Activated naive CD4-positive, alpha-beta T cell treated with anti-CD3 and anti-CD28 coated beads, Interleukin-2, amount 50 U/mL, for 72 hours (primary cell): ENCODE data around the gene LIPK. TPM values are rescaled to one million over a fixed set of nuclear protein-coding genes. Genes with fewer than 3 reads are reported as not detected.
"Not testable (repeated sequence)": the region's sequence is repeated elsewhere in the genome, so short reads cannot be mapped to it uniquely, and the experiment has no call there.

Source experiments
- ATAC-seq, 2 donors: fragments of 150-1000 bp; cut with Tn5 transposase; 2 replicates each; pipeline ENCODE4 v1.10.0; 2021; ENCODE audit warnings: mild to moderate bottlenecking in 2 of 2, moderate library complexity in 2 of 2
- DNase-seq, 2 donors: peaks; one replicate each; pipeline ENCODE4 v3.0.0; 2021 to 2022; ENCODE audit warnings: low spot score in 2 of 2
- H3K27ac Mint-ChIP-seq, 2 donors: one replicate each; pipeline ENCODE4 v1.8.0; 2022; ENCODE audit warnings: mild to moderate bottlenecking in 2 of 2, mixed read lengths in 2 of 2
- H3K36me3 Mint-ChIP-seq, 2 donors: one replicate each; pipeline ENCODE4 v1.8.0; 2022; ENCODE audit warnings: mixed read lengths in 2 of 2
- H3K9me3 Mint-ChIP-seq, 2 donors: one replicate each; pipeline ENCODE4 v1.8.0; 2022; ENCODE audit warnings: mixed read lengths in 2 of 2
- total RNA-seq, 2 donors: library from RNA; stranded (reverse); gene quantifications; one replicate each; pipeline ENCODE4 v1.2.3, GENCODE V29; 2022

The LIPK gene, protein sequence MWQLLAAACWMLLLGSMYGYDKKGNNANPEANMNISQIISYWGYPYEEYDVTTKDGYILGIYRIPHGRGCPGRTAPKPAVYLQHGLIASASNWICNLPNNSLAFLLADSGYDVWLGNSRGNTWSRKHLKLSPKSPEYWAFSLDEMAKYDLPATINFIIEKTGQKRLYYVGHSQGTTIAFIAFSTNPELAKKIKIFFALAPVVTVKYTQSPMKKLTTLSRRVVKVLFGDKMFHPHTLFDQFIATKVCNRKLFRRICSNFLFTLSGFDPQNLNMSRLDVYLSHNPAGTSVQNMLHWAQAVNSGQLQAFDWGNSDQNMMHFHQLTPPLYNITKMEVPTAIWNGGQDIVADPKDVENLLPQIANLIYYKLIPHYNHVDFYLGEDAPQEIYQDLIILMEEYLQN
- not detected for total RNA-seq

DNA sequence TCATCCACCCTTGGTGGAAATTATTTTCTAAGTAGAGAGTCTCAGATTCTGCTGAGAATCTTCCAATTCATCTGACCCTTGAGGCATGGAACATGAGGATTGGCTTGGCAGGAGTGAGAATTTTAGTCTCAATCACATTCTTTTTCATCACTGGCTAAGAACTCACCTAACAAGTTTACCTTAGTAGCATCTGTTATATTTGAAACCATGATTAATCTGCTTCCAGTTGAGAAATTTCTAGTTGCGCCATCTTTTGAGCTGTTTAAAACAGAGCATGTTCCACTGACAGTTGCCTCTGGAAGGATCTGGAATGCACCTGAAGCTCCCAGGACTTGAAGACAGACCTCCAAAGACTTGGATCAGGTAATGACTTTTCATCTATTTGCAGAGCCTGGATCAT is at the start of gene LIPK:
LIPK (plus strand) TSS at position 292 of the 400 bp plus-strand sequence. CDS start 18,295 bp downstream, outside the sequence.
- Mint-ChIP-seq H3K9me3 (no peaks in the 10 kb centered on the region), H3K36me3 (no peaks in the 10 kb centered on the region), H3K27ac (no peak within 1 kb of the TSS)
- ATAC-seq, result no peak
- DNase-seq, result no peak

- H3K27ac Mint-ChIP-seq, result no peak overlapping the region
- DNase-seq (no peak), ATAC-seq (no peak)
- peaks cover 0 to 6% of the 10 kb centered on the region in 2 donors for H3K9me3 Mint-ChIP-seq
- peaks cover 0 to under 1% of the 10 kb centered on the region in 2 donors for H3K36me3 Mint-ChIP-seq
These were observed 48.1 kb upstream of the LIPK start for GRCh38 chr10:88657901-88658300.

- Mint-ChIP-seq H3K27ac (peak overlapping the region in 1 of 2 donors; percentile 27), H3K36me3 (peaks cover 0 to 4% of the 10 kb centered on the region in 2 donors), H3K9me3 (peaks cover 3 to 6% of the 10 kb centered on the region in 2 donors)
- ATAC-seq, result no peak
- no peak for DNase-seq
These were observed 46.1 kb upstream of the LIPK start for GRCh38 chr10:88659725-88660597.

GRCh38 chr10:88660598-88660884 is 45.5 kb upstream of the LIPK start:
- no peak for DNase-seq
- ATAC-seq, result no peak
- H3K9me3 Mint-ChIP-seq, result peaks cover 3 to 6% of the 10 kb centered on the region in 2 donors
- peaks cover 0 to 4% of the 10 kb centered on the region in 2 donors for H3K36me3 Mint-ChIP-seq
- H3K27ac Mint-ChIP-seq, result no peak overlapping the region

DNA sequence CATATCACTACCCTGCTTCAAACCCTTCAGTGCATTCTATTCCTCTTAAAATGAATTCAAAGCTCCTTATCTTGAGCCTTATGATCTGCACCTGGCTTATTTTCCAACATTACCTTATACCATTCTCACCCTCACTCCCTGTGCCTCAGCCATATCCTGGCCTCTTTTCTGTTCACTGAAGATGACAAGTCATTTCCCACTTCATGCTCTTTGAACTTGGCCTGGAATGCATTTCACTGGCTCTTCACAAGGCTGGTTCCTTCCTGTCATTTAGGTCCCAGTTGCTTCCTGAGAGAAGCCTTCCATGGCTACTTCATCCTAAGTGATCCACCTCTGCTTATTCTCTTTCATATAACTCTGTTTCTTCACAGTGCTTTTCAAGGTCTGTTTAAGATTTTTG is 45.0 kb upstream of the LIPK start:
- Mint-ChIP-seq H3K9me3 (peaks cover 3 to 6% of the 10 kb centered on the region in 2 donors), H3K27ac (no peak overlapping the region), H3K36me3 (peaks cover 0 to 4% of the 10 kb centered on the region in 2 donors)
- ATAC-seq, result no peak
- DNase-seq, result no peak

- H3K36me3 Mint-ChIP-seq, result peaks cover 0 to 4% of the 10 kb centered on the region in 2 donors
- no peak overlapping the region for H3K27ac Mint-ChIP-seq
- peaks cover 3 to 6% of the 10 kb centered on the region in 2 donors for H3K9me3 Mint-ChIP-seq
- DNase-seq (no peak), ATAC-seq (no peak)
These were observed 44.5 kb upstream of the LIPK start for GRCh38 chr10:88661577-88661976.

DNA sequence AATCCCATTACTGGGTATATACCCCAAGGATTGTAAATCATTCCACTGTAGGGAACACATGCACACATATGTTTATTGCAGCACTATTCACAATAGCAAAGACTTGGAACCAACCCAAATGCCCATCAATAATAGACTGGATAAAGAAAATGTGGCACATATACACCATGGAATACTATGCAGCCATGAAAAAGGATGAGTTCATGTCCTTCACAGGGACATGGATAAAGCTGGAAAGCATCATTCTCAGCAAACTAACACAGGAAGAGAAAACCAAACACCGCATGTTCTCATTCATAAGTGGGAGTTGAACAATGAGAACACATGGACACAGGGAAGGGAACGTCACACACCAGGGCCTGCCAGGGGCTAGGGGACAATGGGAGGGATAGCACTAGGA is 42.9 kb upstream of the LIPK start:
- not testable (repeated sequence) for H3K36me3 Mint-ChIP-seq, ATAC-seq, H3K9me3 Mint-ChIP-seq, DNase-seq, H3K27ac Mint-ChIP-seq

DNA sequence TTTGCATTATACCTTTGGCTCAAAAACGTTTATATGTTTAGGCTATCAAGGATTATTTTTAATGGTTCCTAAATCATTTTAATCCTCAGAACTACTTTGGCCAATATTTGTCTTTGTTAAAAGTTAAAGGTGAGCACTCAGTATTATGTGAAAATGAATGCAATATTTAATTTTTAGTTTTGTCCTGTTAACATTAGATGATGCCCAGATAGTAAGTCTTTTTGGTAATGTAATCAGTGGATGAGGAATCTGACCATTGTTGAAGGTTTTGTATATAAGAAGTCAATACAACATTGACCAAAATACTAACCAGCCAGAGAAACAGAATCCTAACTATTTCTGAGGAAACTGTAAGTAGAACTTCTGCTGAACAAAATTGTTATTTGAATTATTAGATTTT is 41.9 kb upstream of the LIPK start, which contains the start of gene LIPF:
LIPF (plus strand) TSS at position 301 of the 400 bp plus-strand sequence. CDS start 2,856 bp downstream, outside the sequence.
- Mint-ChIP-seq H3K27ac (no peak within 1 kb of the TSS), H3K36me3 (peaks cover 0 to 4% of the 10 kb centered on the region in 2 donors), H3K9me3 (peaks cover 0 to 3% of the 10 kb centered on the region in 2 donors)
- ATAC-seq, result no peak
- DNase-seq, result no peak

DNA sequence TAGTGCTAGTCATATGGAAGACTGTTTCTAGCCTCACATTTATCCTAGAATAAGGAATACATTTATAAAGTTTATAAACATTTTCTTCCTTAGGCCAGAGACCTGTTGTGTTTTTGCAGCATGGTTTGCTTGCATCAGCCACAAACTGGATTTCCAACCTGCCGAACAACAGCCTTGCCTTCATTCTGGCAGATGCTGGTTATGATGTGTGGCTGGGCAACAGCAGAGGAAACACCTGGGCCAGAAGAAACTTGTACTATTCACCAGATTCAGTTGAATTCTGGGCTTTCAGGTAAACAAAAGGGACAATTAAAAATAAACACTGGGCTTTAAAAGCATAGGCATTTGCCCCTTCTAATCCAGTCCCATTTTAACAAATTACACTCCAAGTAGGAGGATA is 37.6 kb upstream of the LIPK start:
- DNase-seq (no peak), ATAC-seq (no peak)
- H3K27ac Mint-ChIP-seq, result no peak overlapping the region
- no peaks in the 10 kb centered on the region for H3K9me3 Mint-ChIP-seq
- H3K36me3 Mint-ChIP-seq, result no peaks in the 10 kb centered on the region

- Mint-ChIP-seq H3K36me3 (no peaks in the 10 kb centered on the region), H3K27ac (peak overlapping the region in 1 of 2 donors; percentile 46), H3K9me3 (no peaks in the 10 kb centered on the region)
- ATAC-seq, result peak; percentile 97 to 99
- peak in 1 of 2 donors; percentile 22 for DNase-seq
These were observed 35.6 kb upstream of the LIPK start for GRCh38 chr10:88670497-88670896.

- Mint-ChIP-seq H3K9me3 (no peaks in the 10 kb centered on the region), H3K27ac (no peak overlapping the region), H3K36me3 (no peaks in the 10 kb centered on the region)
- ATAC-seq (no peak), DNase-seq (no peak)
These were observed 34.0 kb upstream of the LIPK start for GRCh38 chr10:88672041-88672440.

DNA sequence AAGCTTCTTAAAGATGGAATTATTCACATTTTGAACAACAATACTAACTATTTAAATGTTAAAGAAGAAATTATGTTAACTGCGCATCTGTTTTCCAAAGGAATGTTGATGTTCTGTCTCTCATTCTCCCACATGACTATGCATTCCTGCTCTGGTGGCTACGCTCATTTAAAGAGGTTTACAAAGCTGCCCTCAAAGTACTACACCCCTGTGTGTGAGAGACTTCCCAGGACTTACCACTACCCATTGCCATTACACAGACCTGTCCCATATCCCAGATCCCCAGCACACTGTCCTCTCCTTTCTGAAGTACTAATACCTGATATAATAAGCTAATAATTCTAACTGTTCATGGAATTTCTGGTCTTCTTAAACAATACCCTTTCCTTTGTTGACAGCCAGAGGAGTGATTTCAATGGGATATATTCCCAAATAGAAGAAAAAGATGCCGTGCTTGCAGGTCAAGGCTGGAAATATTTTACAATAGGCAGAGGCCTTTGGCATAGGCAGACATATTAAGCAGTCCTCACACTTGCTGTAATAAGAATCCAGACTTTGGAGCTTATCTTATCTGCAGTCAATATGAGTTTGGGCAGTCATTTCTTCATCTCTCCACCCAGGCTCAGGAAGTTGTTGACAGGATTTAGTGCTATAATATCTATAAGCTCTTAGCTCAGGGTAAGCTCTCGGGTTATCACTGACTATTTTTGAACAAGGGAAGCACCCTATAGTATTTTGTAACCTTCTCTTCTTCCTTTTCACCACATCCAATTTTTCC is 29.6 kb upstream of the LIPK start:
- no peak for DNase-seq
- Mint-ChIP-seq H3K36me3 (no peaks in the 10 kb centered on the region), H3K27ac (no peak overlapping the region), H3K9me3 (no peaks in the 10 kb centered on the region)
- no peak for ATAC-seq

- DNase-seq (no peak), ATAC-seq (no peak)
- H3K27ac Mint-ChIP-seq, result no peak overlapping the region
- no peaks in the 10 kb centered on the region for H3K9me3 Mint-ChIP-seq
- H3K36me3 Mint-ChIP-seq, result no peaks in the 10 kb centered on the region
These were observed 25.1 kb upstream of the LIPK start for GRCh38 chr10:88680958-88681357.

DNA sequence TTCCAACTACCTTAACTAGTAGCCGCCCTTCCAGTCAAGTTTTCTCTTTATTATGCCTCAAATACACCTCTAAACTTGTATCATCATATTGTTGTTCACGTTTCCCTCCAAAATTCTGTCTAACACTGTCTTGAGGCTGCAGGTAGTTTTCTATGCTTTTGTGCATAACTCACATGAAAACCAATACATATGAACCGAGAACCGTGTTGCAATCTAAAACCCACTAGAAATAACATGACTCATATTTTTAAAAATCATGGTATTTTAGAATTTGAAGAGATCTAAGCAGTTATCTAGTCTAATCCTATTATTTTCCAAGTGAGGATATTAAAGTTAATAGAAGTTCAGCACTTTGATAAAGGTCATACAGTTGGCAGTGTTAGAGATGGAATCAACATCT is 23.6 kb upstream of the LIPK start:
- no peak for DNase-seq

GRCh38 chr10:88687853-88688467 is 18.1 kb upstream of the LIPK start:
- no peaks in the 10 kb centered on the region for H3K9me3 Mint-ChIP-seq
- H3K36me3 Mint-ChIP-seq, result no peaks in the 10 kb centered on the region
- ATAC-seq, result no peak
- DNase-seq, result no peak
- no peak overlapping the region for H3K27ac Mint-ChIP-seq

More for the DNA sequence above, 23.6 kb upstream of the LIPK start:
- Mint-ChIP-seq H3K36me3 (no peaks in the 10 kb centered on the region), H3K9me3 (no peaks in the 10 kb centered on the region), H3K27ac (no peak overlapping the region)
- no peak for ATAC-seq

DNA sequence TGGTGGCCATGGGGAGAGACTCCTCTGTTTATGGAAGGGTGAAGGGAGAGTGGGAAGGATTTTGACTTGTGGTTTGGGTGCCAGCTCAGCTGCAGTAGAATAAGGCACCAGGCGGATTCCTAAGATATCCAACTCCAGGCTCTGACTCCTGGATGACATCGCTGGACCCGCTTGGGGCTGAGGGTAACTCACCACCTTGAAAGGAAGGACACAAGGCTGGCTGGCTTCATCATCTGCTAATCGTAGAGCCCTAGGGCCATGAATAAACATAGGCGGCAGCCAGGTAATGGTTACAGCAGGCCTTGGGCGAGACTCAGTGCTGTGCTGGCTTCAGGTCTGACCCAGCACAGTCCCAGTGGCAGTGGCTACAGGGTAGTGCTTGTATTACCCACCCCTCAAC is 16.7 kb upstream of the LIPK start:
- Mint-ChIP-seq H3K27ac (no peak overlapping the region), H3K9me3 (no peaks in the 10 kb centered on the region), H3K36me3 (no peaks in the 10 kb centered on the region)
- no peak for ATAC-seq
- DNase-seq, result no peak
